Stimulated activated CD4-positive, alpha-beta T cell treated with anti-CD3 and anti-CD28 coated beads, Interleukin-2, amount 100 ng/mL, for 48 hours (primary cell): ENCODE data around the gene CCL23.

Source experiments
- DNase-seq, 2 donors: peaks; one replicate each; pipeline ENCODE4 v3.0.0-alpha.2; 2020

Gene CCL23

DNA sequence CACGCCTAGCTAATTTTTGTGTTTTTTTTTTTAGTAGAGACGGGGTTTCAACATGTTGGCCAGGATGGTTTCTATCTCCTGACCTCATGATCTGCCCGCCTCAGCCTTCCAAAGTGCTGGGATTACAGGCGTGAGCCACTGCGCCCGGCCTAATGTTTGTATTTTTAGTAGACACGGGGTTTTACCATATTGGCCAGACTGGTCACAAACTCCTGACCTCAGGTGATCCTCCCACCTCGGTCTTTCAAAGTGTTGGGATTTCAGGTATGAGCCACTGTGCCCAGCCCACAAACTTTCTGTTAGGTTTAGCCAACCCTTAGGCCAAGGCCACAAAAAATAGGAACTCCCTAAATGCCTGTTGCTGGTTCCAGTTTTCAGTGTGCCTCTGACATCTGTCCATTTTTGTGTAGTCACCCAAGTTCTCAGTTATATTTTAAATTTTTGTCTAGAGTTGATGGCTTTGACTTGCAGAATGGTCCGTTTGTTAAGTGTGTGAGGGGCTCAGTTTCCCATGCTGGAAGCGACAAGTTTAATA, 49.2 kb downstream of the CCL23 start:
- no peak for DNase-seq

- DNase-seq: no peak
Observed at GRCh38 chr17:35965272-35965671, 52.5 kb downstream of the CCL23 start.

GRCh38 chr17:35963663-35964062, 54.1 kb downstream of the CCL23 start:
- no peak for DNase-seq
